ENCODE data around the gene SLC12A7.
"Not testable (repeated sequence)": the region's sequence is repeated elsewhere in the genome, so short reads cannot be mapped to it uniquely, and the experiment has no call there.

SLC12A7 gene

GRCh38 chr5:1108865-1109174 lies 3.0 kb downstream of the SLC12A7 start:
- DNase-seq = no peak

- DNase-seq = no peak
Measured at GRCh38 chr5:1108023-1108864, 3.6 kb downstream of the SLC12A7 start.

- DNase-seq = no peak
Measured at GRCh38 chr5:1107167-1108022, 4.5 kb downstream of the SLC12A7 start.

GRCh38 chr5:1106385-1107166 lies 5.3 kb downstream of the SLC12A7 start:
- DNase-seq = no peak

GRCh38 chr5:1105350-1106265 lies 6.3 kb downstream of the SLC12A7 start:
- no peak for DNase-seq

- DNase-seq = no peak
Measured at GRCh38 chr5:1104327-1105006, 7.4 kb downstream of the SLC12A7 start.

- no peak for DNase-seq
Measured at GRCh38 chr5:1103505-1104326, 8.1 kb downstream of the SLC12A7 start.

- no peak for DNase-seq
Measured at GRCh38 chr5:1103093-1103492, 8.8 kb downstream of the SLC12A7 start.

- DNase-seq = no peak
Measured at GRCh38 chr5:1101961-1102713, 9.7 kb downstream of the SLC12A7 start.

- no peak for DNase-seq
Measured at GRCh38 chr5:1100664-1101574, 10.9 kb downstream of the SLC12A7 start.

GRCh38 chr5:1099926-1100663 lies 11.8 kb downstream of the SLC12A7 start:
- DNase-seq = no peak

GRCh38 chr5:1098986-1099597 lies 12.8 kb downstream of the SLC12A7 start:
- DNase-seq = no peak

GRCh38 chr5:1097988-1098385 lies 13.9 kb downstream of the SLC12A7 start:
- not testable (repeated sequence) for DNase-seq

GRCh38 chr5:1097381-1097987 lies 14.4 kb downstream of the SLC12A7 start:
- no peak for DNase-seq

GRCh38 chr5:1096838-1097237 lies 15.0 kb downstream of the SLC12A7 start:
- no peak for DNase-seq

- no peak for DNase-seq
Measured at GRCh38 chr5:1095990-1096363, 15.9 kb downstream of the SLC12A7 start.

- no peak for DNase-seq
Measured at GRCh38 chr5:1095302-1095989, 16.4 kb downstream of the SLC12A7 start.

All from NCI-H2081 (cell line).